Middle frontal gyrus (tissue), 1 donor: ENCODE results near the gene CDC42EP3.

Source experiments
- DNase-seq: peaks from one replicate; pipeline ENCODE4 v3.0.0-alpha.2; 2015; ENCODE audit warnings: low spot score; ENCODE audit errors: extremely low spot score

The CDC42EP3 gene

DNA sequence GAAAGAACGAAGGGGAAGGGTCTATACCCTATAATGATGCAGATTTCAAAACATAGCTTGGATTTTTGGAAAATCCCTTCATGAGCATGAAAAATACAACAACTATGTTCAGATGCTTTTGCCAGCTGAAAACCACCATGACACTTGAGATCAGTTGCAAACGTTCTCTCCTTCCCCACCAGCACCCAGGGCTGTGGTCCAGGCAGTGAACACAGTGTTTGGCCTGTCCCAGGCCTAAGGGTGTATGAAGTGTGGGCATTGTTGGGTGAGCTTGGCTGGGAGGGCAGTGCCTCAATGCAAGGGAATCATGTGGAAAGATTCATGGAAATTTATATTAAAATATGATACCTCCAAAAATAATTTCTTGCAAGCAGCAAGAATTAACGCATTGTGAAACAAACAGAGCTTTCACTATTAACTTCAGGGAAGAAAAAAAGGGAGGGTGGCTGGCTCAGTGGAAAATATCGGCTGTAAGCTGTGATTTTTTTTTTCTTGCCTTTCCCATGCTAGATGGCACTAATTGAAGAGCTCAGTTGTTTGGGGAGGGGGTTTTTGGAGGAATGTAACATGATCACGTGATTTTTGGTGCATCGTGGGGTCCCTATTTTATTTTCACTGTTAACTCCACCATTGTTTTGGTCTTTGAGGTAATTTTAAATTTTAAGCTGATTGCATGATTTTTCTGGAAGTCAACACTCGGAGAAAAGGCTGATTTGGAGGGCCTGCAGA is 52.0 kb downstream of the CDC42EP3 start:
- DNase-seq = no peak

DNA sequence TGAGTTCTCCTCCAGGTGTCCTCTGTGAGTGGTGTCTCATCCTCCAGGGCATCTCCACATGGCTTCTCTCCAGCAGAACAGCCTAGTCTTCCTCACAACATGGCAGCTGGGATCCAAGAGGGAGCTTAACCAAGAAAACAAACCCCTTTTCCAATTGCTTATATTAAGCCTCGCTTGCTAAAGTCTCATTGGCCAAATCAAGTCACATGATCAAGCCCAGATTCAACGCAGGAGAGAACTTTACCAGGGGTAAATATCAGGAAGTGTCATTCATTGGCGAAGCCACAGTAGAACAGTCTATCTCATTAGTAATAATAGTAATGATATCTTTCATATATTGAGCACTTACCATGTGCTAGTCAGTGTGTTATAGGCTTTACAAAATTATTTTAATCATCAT is 53.1 kb downstream of the CDC42EP3 start:
- DNase-seq = no peak

DNA sequence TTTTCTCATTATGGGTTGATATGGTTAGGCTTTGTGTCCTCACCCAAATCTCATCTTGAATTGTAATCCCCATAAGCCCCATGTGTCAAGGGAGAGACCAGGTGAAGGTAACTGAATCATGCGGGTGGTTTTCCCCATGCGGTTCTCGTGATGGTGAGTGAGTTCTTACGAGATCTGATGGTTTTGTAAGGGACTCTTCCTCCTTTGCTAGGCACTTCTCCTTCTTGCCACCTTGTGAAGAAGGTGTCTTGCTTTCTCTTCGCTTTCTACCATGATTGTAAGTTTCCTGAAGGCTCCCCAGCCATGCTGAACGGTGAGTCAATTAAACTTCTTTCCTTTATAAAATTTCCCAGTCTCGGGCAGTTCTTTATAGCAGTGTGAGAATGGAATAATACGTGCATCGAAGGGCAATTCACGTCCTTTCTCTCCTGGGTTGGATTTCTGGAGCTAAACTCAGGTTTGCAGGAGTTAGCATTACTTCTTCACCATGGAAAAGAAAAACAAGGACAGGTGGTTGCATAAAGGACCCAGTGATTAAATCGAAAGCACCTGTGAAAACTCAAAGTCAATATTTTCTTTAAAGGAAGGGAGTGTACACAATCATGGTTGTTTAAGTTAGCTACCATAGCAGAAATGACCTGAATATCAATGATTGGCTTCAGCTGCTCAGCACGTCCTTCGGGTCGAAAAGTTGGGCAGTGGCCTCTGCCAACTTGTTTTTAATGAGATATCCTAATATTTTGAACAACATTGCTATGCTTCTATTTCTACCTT is 54.1 kb downstream of the CDC42EP3 start:
- DNase-seq = no peak

GRCh38 chr2:37616677-37617005 is 54.8 kb downstream of the CDC42EP3 start:
- no peak for DNase-seq

GRCh38 chr2:37615804-37616676 is 55.4 kb downstream of the CDC42EP3 start:
- DNase-seq = no peak

DNA sequence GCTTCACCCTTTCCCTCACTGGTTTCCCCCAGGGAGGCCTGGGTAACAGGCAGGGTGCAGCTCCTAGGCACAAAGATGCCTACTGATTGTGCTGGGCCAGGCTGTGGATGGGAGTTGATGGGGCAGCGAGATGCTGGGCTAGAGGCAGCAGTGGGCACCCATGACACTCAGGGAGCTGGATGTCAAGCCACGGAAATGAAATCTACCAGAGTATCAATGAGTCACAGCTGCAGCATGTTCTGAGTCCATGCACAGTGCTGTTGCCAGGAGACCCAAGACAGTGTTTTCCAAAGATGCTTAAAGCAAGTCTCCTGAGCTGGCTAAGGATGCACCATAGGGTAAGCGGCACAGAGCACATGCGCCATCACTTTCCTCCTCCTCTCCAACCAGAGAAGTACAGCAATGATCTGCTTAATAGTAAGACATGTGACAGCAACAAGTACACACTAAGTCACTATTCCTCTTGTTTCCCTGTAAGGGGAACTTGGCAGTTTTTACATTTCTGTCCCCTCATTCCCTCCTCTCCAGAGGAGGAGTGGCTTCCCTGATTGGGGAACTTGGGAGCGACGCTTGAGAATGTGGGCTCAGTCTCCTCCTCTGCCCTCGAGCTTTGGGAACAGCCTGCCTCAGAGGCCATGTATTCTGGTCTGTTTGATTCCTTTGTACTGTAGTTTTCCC is 57.2 kb downstream of the CDC42EP3 start:
- no peak for DNase-seq

GRCh38 chr2:37612382-37612781 is 59.1 kb downstream of the CDC42EP3 start:
- DNase-seq = no peak

DNA sequence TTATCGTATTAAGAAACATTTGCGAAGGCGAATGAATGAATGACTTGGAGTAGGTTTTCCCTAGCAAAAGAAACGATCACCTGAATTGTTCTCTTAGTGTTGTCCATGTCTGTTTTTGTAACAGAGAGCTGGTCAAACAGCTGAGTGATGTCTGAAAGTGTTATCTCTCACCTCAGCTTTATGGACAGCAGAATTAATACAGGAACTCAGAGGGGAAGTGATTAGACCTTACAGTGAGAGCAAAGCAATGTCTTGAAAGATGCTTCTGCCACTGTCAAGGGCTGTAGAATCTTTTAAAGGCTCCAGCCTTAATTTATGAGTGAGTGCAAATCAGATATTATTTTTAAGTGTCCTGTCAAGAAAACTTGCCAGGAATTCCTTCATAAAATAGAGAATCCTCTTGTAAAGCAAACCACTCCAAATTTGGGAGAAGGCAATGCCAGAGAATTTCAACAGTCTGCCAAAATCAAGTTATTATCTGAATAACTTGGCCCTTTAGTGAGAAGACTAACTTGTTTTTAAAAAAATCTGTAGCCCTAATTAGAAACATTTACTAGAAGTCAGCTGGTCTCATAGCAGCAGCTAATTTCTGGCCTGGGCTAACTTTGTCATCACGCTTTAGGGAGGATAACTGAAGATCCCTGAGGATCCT is 60.7 kb downstream of the CDC42EP3 start:
- DNase-seq = no peak

DNA sequence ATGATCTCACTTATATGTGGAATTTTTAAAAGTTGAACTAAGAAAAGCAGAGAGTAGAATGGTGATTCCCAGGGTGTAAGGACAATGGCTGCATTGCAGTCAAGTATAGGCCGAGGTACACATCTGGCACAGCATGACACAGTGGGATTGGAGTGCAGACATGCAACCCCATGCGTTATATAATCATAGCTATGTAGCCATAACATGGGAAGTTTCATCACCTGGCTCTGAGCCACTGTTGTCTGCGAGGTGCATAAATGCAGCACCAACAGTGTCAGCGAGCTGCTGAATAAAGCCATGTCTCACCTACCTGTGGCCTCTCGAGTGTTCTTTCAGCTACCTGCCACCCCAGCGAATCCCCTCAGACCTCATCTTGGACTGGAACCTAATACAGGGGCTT is 61.7 kb downstream of the CDC42EP3 start:
- no peak for DNase-seq

- no peak for DNase-seq
Observed at GRCh38 chr2:37604716-37605115, 66.7 kb downstream of the CDC42EP3 start.

DNA sequence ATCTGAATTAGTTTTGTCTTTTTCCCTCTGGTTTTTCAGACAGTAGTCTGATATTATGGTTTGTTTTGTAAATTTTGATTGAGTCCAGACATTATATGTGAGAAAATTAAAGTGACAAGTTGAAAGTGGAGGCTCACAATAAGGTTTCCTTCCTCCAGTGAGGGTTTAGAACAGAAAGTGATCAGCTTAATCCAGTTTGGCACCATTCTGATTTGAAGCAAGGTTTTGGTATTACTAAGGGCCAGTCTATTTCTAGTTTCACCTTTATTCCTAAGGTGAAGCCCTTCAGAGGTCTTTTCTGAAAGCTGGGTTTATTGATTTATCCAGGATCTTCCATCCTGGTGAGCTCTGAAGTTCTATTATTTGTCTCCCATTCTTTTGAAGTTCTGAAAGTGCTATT is 68.7 kb downstream of the CDC42EP3 start:
- DNase-seq = no peak

- no peak for DNase-seq
Observed at GRCh38 chr2:37602040-37602439, 69.4 kb downstream of the CDC42EP3 start.

GRCh38 chr2:37601569-37601968 is 69.9 kb downstream of the CDC42EP3 start:
- DNase-seq = no peak

- no peak for DNase-seq
Observed at GRCh38 chr2:37600735-37601134, 70.7 kb downstream of the CDC42EP3 start.

- DNase-seq = no peak
Observed at GRCh38 chr2:37599688-37600525, 71.5 kb downstream of the CDC42EP3 start.

GRCh38 chr2:37593694-37594093 is 77.7 kb downstream of the CDC42EP3 start:
- no peak for DNase-seq

- no peak for DNase-seq
Observed at GRCh38 chr2:37593024-37593423, 78.4 kb downstream of the CDC42EP3 start.
